Measurements from ENCODE around the gene DYRK1B. TPM values are rescaled to one million over a fixed set of nuclear protein-coding genes. Genes with fewer than 3 reads are reported as not detected.

The DYRK1B gene
- total RNA-seq, 1 experiment from 2014 or later: 21.5 TPM

GRCh38 chr19:39841041-39841440 lies 7.1 kb upstream of the DYRK1B start:
- CTCF ChIA-PET: no interaction called here
- Mint-ChIP-seq H3K9me3 (ENCODE audit: low read depth, unreplicated experiment) (no peaks in the 10 kb centered on the region), H3K27ac (ENCODE audit: unreplicated experiment) (no peak overlapping the region), H3K36me3 (ENCODE audit: insufficient read depth, unreplicated experiment) (peaks cover 84% of the 10 kb centered on the region), H3K27me3 (ENCODE audit: unreplicated experiment) (no peaks in the 10 kb centered on the region), H3K4me3 (ENCODE audit: low read depth, unreplicated experiment) (no peak overlapping the region), H3K4me1 (ENCODE audit: low read depth, unreplicated experiment) (peaks cover 52% of the 10 kb centered on the region)
- intact Hi-C loops (cut with micrococcal nuclease; ENCODE audit: unreplicated experiment): no loop called here
- DNase-seq: no peak
- no TSS peak for BruUV-seq (replicated peaks)
- TF ChIP-seq CTCF (IDR thresholded peaks at IDR 0.05; ENCODE audit: unreplicated experiment): no peak

- Mint-ChIP-seq H3K27me3 (ENCODE audit: unreplicated experiment) (no peaks in the 10 kb centered on the region), H3K9me3 (ENCODE audit: low read depth, unreplicated experiment) (no peaks in the 10 kb centered on the region), H3K4me3 (ENCODE audit: low read depth, unreplicated experiment) (no peak overlapping the region), H3K36me3 (ENCODE audit: insufficient read depth, unreplicated experiment) (peaks cover 84% of the 10 kb centered on the region), H3K27ac (ENCODE audit: unreplicated experiment) (no peak overlapping the region), H3K4me1 (ENCODE audit: low read depth, unreplicated experiment) (peaks cover 52% of the 10 kb centered on the region)
- intact Hi-C loops (cut with micrococcal nuclease; ENCODE audit: unreplicated experiment): no loop called here
- CTCF ChIA-PET: interaction anchor here (0.6 kb wide), 1 partner anchor 624 kb away, joined by 4 read pairs; no protein-coding TSS in a partner anchor
- no TSS peak for BruUV-seq (replicated peaks)
- no peak for DNase-seq
- TF ChIP-seq CTCF (IDR thresholded peaks at IDR 0.05; ENCODE audit: unreplicated experiment): no peak
Measured at GRCh38 chr19:39840492-39840891, 6.5 kb upstream of the DYRK1B start.

GRCh38 chr19:39839678-39840327 lies 5.8 kb upstream of the DYRK1B start:
- Mint-ChIP-seq H3K9me3 (ENCODE audit: low read depth, unreplicated experiment) (no peaks in the 10 kb centered on the region), H3K27ac (ENCODE audit: unreplicated experiment) (peak overlapping the region; percentile 6), H3K4me3 (ENCODE audit: low read depth, unreplicated experiment) (no peak overlapping the region), H3K4me1 (ENCODE audit: low read depth, unreplicated experiment) (peaks cover 48% of the 10 kb centered on the region), H3K27me3 (ENCODE audit: unreplicated experiment) (no peaks in the 10 kb centered on the region), H3K36me3 (ENCODE audit: insufficient read depth, unreplicated experiment) (peaks cover 84% of the 10 kb centered on the region)
- intact Hi-C loops (cut with micrococcal nuclease; ENCODE audit: unreplicated experiment): no loop called here
- CTCF ChIA-PET: interaction anchor here (0.6 kb wide), 1 partner anchor 623 kb away, joined by 4 read pairs; no protein-coding TSS in a partner anchor
- no peak for DNase-seq
- no peak for TF ChIP-seq CTCF (IDR thresholded peaks at IDR 0.05; ENCODE audit: unreplicated experiment)
- BruUV-seq (replicated peaks): no TSS peak

- DNase-seq: no peak
- intact Hi-C loops (cut with micrococcal nuclease; ENCODE audit: unreplicated experiment): no loop called here
- BruUV-seq (replicated peaks): no TSS peak
- H3K4me1 Mint-ChIP-seq (ENCODE audit: low read depth, unreplicated experiment): peaks cover 45% of the 10 kb centered on the region
- peaks cover 84% of the 10 kb centered on the region for H3K36me3 Mint-ChIP-seq (ENCODE audit: insufficient read depth, unreplicated experiment)
- CTCF ChIA-PET: no interaction called here
- TF ChIP-seq CTCF (IDR thresholded peaks at IDR 0.05; ENCODE audit: unreplicated experiment): no peak
- H3K9me3 Mint-ChIP-seq (ENCODE audit: low read depth, unreplicated experiment): no peaks in the 10 kb centered on the region
- H3K27me3 Mint-ChIP-seq (ENCODE audit: unreplicated experiment): no peaks in the 10 kb centered on the region
- no peak overlapping the region for H3K27ac Mint-ChIP-seq (ENCODE audit: unreplicated experiment)
- H3K4me3 Mint-ChIP-seq (ENCODE audit: low read depth, unreplicated experiment): no peak overlapping the region
Measured at GRCh38 chr19:39838569-39838968, 4.6 kb upstream of the DYRK1B start.

Measured in Calu3 (cell line).